H1 (cell line): Measurements from ENCODE around the gene ZBED6. TPM values are rescaled to one million over a fixed set of nuclear protein-coding genes. Genes with fewer than 3 reads are reported as not detected.
A peak's percentile ranks its signal among the peaks of the same experiment; 100 is the strongest.

Source experiments
- CTCF ChIA-PET: fragments of 300-600 bp; sonication (Branson Sonifier 250); formaldehyde crosslinking; loops from one replicate; lab custom pipeline; 2021; ENCODE audit not compliant: partially characterized antibody; lab: Charles Lee
- POLR2A ChIA-PET: fragments of 300-600 bp; sonication (Branson Sonifier 250); formaldehyde crosslinking; loops from one replicate; lab custom pipeline; 2021; ENCODE audit warnings: inconsistent platforms; ENCODE audit not compliant: partially characterized antibody; lab: Charles Lee
- DNase-seq, 2 experiments: peaks; one replicate each; pipeline versions ENCODE4 v3.0.0 to v3.0.0-alpha.2; 2010 to 2022; ENCODE audit warnings: low spot score in 2 of 2, low read depth in 1 of 2, mixed read lengths in 1 of 2
- FAIRE-seq: peaks from 2 replicates; lab custom pipeline; 2011; peaks lifted over from hg19 to GRCh38; lab: Jason Lieb, UNC
- H2AFZ ChIP-seq: 2 replicates; pipeline ENCODE4 v1.8.1; 2012; ENCODE audit warnings: low read length, inconsistent platforms
- H2AK5ac ChIP-seq: 2 replicates; pipeline ENCODE4 v1.6.1; 2013; ENCODE audit warnings: low read depth, low read length
- H2BK120ac ChIP-seq: replicated peaks from 2 replicates; pipeline ENCODE3; 2013; ENCODE audit warnings: low read depth, low read length, inconsistent platforms
- H2BK12ac ChIP-seq: 2 replicates; pipeline ENCODE4 v1.6.1; 2013; ENCODE audit warnings: low read depth, low read length
- H2BK15ac ChIP-seq: 2 replicates; pipeline ENCODE4 v1.6.1; 2013; ENCODE audit warnings: low read length
- H2BK20ac ChIP-seq: 2 replicates; pipeline ENCODE4 v1.6.1; 2013; ENCODE audit warnings: low read length
- H2BK5ac ChIP-seq: 2 replicates; pipeline ENCODE4 v1.6.1; 2013; ENCODE audit warnings: low read depth, low read length
- H3K14ac ChIP-seq: 2 replicates; pipeline ENCODE4 v1.6.1; 2013; ENCODE audit warnings: inconsistent platforms; ENCODE audit not compliant: insufficient read length
- H3K18ac ChIP-seq: 2 replicates; pipeline ENCODE4 v1.6.1; 2013; ENCODE audit warnings: low read length; ENCODE audit errors: extremely low read depth
- H3K23ac ChIP-seq: 2 replicates; pipeline ENCODE4 v1.6.1; 2013; ENCODE audit warnings: inconsistent platforms; ENCODE audit not compliant: insufficient read length
- H3K23me2 ChIP-seq: 2 replicates; pipeline ENCODE4 v1.6.1; 2013; ENCODE audit warnings: low read depth, low read length
- H3K27ac ChIP-seq: 2 replicates; pipeline ENCODE4 v1.6.1; 2011; ENCODE audit warnings: low read depth, low read length, inconsistent platforms
- H3K27me3 ChIP-seq, 4 experiments: replicated peaks in 1 of 4; 1 replicate in 1 of 4; 2 replicates in 3 of 4; pipeline versions ENCODE4 v1.6.1 to v1.8.1; 2011 to 2013; ENCODE audit warnings: low read length in 3 of 4, mild to moderate bottlenecking in 3 of 4, inconsistent platforms in 2 of 4, mixed read lengths in 2 of 4, moderate library complexity in 1 of 4; ENCODE audit not compliant: control insufficient read depth in 3 of 4, insufficient read depth in 3 of 4; ENCODE audit errors: extremely low read depth in 1 of 4
- H3K36me3 ChIP-seq, 4 experiments: 2 replicates each; pipeline versions ENCODE4 v1.6.1 to v1.8.1; 2011 to 2013; ENCODE audit warnings: mild to moderate bottlenecking in 4 of 4, low read length in 3 of 4, moderate library complexity in 2 of 4, control low read depth in 1 of 4, inconsistent platforms in 1 of 4; ENCODE audit not compliant: insufficient read depth in 4 of 4, control insufficient read depth in 2 of 4
- H3K4ac ChIP-seq: replicated peaks from 2 replicates; pipeline ENCODE3; 2013; ENCODE audit warnings: low read length, low read depth, mixed read lengths, inconsistent platforms; ENCODE audit not compliant: insufficient read length
- H3K4me1 ChIP-seq, 4 experiments: replicated peaks in 1 of 4; 1 replicate in 1 of 4; 2 replicates in 3 of 4; pipeline versions ENCODE4 v1.6.1 to v1.8.1; 2011 to 2013; ENCODE audit warnings: low read length in 3 of 4, inconsistent platforms in 2 of 4, mixed read lengths in 1 of 4; ENCODE audit not compliant: insufficient read depth in 4 of 4, control insufficient read depth in 3 of 4
- H3K4me2 ChIP-seq, 2 experiments: 2 replicates each; pipeline versions ENCODE4 v1.6.1 to v1.8.1; 2011 to 2013; ENCODE audit warnings: low read depth in 2 of 2, low read length in 2 of 2, control low read depth in 1 of 2, inconsistent platforms in 1 of 2, mild to moderate bottlenecking in 1 of 2; ENCODE audit not compliant: insufficient read depth in 1 of 2
- H3K4me3 ChIP-seq, 4 experiments: fragments of 200-600, 300-600 bp in 1 of 4; sonication (generic), shearing (Covaris generic), sonication (Bioruptor Twin) in 1 of 4; 2 replicates each; pipeline versions ENCODE4 v1.5.1 to v1.8.1; 2011 to 2016; ENCODE audit warnings: low read length in 4 of 4, low read depth in 3 of 4, control low read depth in 2 of 4, inconsistent platforms in 2 of 4, mild to moderate bottlenecking in 2 of 4, mixed read lengths in 1 of 4, moderate library complexity in 1 of 4; ENCODE audit not compliant: insufficient read depth in 2 of 4; ENCODE audit errors: extremely low read depth in 1 of 4
- H3K56ac ChIP-seq: replicated peaks from 2 replicates; pipeline ENCODE3; 2013; ENCODE audit warnings: low read depth, mild to moderate bottlenecking, mixed read lengths, low read length, inconsistent platforms; ENCODE audit not compliant: insufficient read length
- H3K79me1 ChIP-seq: 2 replicates; pipeline ENCODE4 v1.6.1; 2013; ENCODE audit warnings: low read depth, low read length, control low read depth
- H3K79me2 ChIP-seq, 2 experiments: 2 replicates each; pipeline versions ENCODE4 v1.6.1 to v1.8.1; 2012 to 2013; ENCODE audit warnings: low read length in 2 of 2, mild to moderate bottlenecking in 2 of 2, inconsistent platforms in 1 of 2; ENCODE audit not compliant: insufficient read depth in 2 of 2, control insufficient read depth in 1 of 2
- H3K9ac ChIP-seq, 4 experiments: replicated peaks in 1 of 4; 1 replicate in 1 of 4; 2 replicates in 3 of 4; pipeline versions ENCODE4 v1.6.1 to v1.8.1; 2011 to 2013; ENCODE audit warnings: low read depth in 3 of 4, low read length in 3 of 4, control low read depth in 2 of 4, mild to moderate bottlenecking in 2 of 4, moderate library complexity in 2 of 4, inconsistent platforms in 1 of 4; ENCODE audit errors: extremely low read depth in 1 of 4
- H3K9me3 ChIP-seq, 2 experiments: 2 replicates each; pipeline versions ENCODE4 v1.6.1 to v1.8.1; 2012 to 2013; ENCODE audit warnings: mild to moderate bottlenecking in 2 of 2, moderate library complexity in 2 of 2, control low read depth in 1 of 2, inconsistent platforms in 1 of 2, low read depth in 1 of 2, low read length in 1 of 2, mixed read lengths in 1 of 2; ENCODE audit not compliant: insufficient read depth in 2 of 2
- H4K20me1 ChIP-seq, 2 experiments: replicated peaks in 1 of 2; 2 replicates each; pipeline versions ENCODE3 to v1.8.1; 2011 to 2013; ENCODE audit warnings: inconsistent platforms in 2 of 2, low read length in 2 of 2, mild to moderate bottlenecking in 1 of 2; ENCODE audit not compliant: insufficient read depth in 2 of 2, control insufficient read depth in 1 of 2
- H4K5ac ChIP-seq: 2 replicates; pipeline ENCODE4 v1.6.1; 2013; ENCODE audit warnings: low read length, low read depth, mixed read lengths, inconsistent platforms; ENCODE audit not compliant: insufficient read length
- H4K8ac ChIP-seq: 2 replicates; pipeline ENCODE4 v1.8.0; 2013; ENCODE audit warnings: mild to moderate bottlenecking, moderate library complexity, low read length, inconsistent platforms; ENCODE audit not compliant: insufficient read depth; ENCODE audit errors: extremely low read depth
- H4K91ac ChIP-seq: replicated peaks from 2 replicates; pipeline ENCODE3; 2013; ENCODE audit warnings: low read length, mixed read lengths, inconsistent platforms; ENCODE audit not compliant: insufficient read length
- EP300 ChIP-seq, 2 experiments: IDR thresholded peaks; 1 replicate in 1 of 2; 2 replicates in 1 of 2; pipeline ENCODE4 v1.6.1; 2011 to 2012; ENCODE audit warnings: low read depth in 2 of 2, low read length in 2 of 2, mild to moderate bottlenecking in 2 of 2, borderline replicate concordance in 1 of 2, inconsistent platforms in 1 of 2, moderate library complexity in 1 of 2
- SIN3A ChIP-seq, 2 experiments: IDR thresholded peaks in 1 of 2; conservative IDR thresholded peaks in 1 of 2; 2 replicates each; pipeline ENCODE4 v1.6.1; 2011 to 2012; ENCODE audit warnings: low read length in 2 of 2, improper control_type of control experiment in 1 of 2, low read depth in 1 of 2, mild to moderate bottlenecking in 1 of 2
- TEAD4 ChIP-seq: IDR thresholded peaks from 2 replicates; pipeline ENCODE4 v1.6.1; 2012; ENCODE audit warnings: low read depth, low read length, inconsistent platforms, mixed read lengths
- WGBS, 2 experiments: shearing (Covaris generic) in 1 of 2; methylation state at CpG; one replicate each; pipeline versions ENCODE4 v1.1.6 to v1.1.7; 2013 to 2015; ENCODE audit warnings: low lambda C conversion rate in 2 of 2, mixed read lengths in 2 of 2, inconsistent platforms in 1 of 2, low coverage in 1 of 2, missing lambda C conversion rate in 1 of 2; ENCODE audit not compliant: insufficient replicate concordance in 2 of 2, insufficient coverage in 1 of 2, insufficient read length in 1 of 2; ENCODE audit errors: extremely low coverage in 1 of 2, missing lambda C conversion rate in 1 of 2; 5-methylcytosine and 5-hydroxymethylcytosine counted together
- polyA plus RNA-seq, 7 experiments: library from polyadenylated mRNA; depleted of rRNA in 3 of 7; stranded (reverse) in 5 of 7; unstranded in 2 of 7; fragments of >200 nt in 5 of 7; fragments of 200-250 nt in 2 of 7; gene quantifications; 1 replicate in 5 of 7; 2 replicates in 1 of 7; 4 replicates in 1 of 7; pipeline versions ENCODE4 v1.2.1 to v1.2.3, GENCODE V29; 2011 to 2013; ENCODE audit warnings: missing spikeins in 2 of 7, mixed read lengths in 2 of 7
- total RNA-seq: library from RNA; stranded (reverse); fragmentation: NEBNext Ultra II Directional; extraction: Animal tissue kit (Norgen Biotek cat#: 25700); gene quantifications from 2 replicates; pipeline ENCODE4 v1.2.1, GENCODE V29; 2021

ZBED6 gene
- total and polyA plus RNA-seq, 2 of the 8 experiments (the other 6 are each of a cell fraction or from before 2014, with no cell fraction given) = 1.4 to 25.9 TPM

DNA sequence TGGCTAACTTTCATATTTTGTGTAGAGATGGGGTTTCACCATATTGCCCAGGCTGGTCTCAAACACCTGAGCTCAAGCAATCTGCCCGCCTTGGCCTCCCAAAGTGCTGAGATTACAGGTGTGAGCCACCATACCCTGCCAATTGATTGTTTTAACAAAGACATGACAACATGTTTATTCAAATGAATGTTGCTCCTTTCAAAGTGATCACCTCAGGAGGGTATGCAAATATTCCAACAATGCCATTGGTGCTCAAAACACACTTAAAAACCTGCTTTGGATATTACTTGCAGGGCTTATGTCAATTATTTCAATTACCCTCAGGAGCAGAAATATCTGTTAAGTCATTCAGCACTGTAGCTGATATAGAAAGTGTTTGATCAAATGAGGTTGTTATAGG lies 22.6 kb upstream of the ZBED6 start:
- TF ChIP-seq EP300 (IDR thresholded peaks at IDR 0.05; ENCODE audit: borderline replicate concordance in 1 of 2, low read depth in 2 of 2, low read length in 2 of 2) (0 out of 3 replicates have a peak, but pooled peaks of 1 of the 2 experiments have one; percentile 8), SIN3A (conservative IDR thresholded peaks at IDR 0.05 in 1 of 2, IDR thresholded peaks at IDR 0.05 in 1 of 2; ENCODE audit: low read depth in 1 of 2, low read length in 2 of 2) (no peak), TEAD4 (peak; percentile 78)
- Histone ChIP-seq H2BK12ac (no peak overlapping the region), H3K27ac (no peak overlapping the region), H3K79me2 (no peaks in the 10 kb centered on the region), H3K9me3 (peaks cover 0 to 3% of the 10 kb centered on the region in 2 experiments; a peak in 1 of 4 replicates), H3K9ac (no peak overlapping the region), H3K36me3 (no peaks in the 10 kb centered on the region), H2BK15ac (no peak overlapping the region), H4K91ac (no peak overlapping the region), H3K4me3 (no peak overlapping the region), H2BK120ac (no peak overlapping the region), H3K4me2 (no peak overlapping the region), H3K23me2 (no peaks in the 10 kb centered on the region), H3K4ac (no peak overlapping the region), H3K18ac (no peak overlapping the region), H2BK20ac (no peak overlapping the region), H2AK5ac (no peak overlapping the region), H3K27me3 (no peaks in the 10 kb centered on the region; a peak in 1 of 7 replicates), H2BK5ac (no peak overlapping the region), H3K4me1 (no peaks in the 10 kb centered on the region), H2AFZ (no peak overlapping the region), H3K56ac (no peak overlapping the region), H3K23ac (no peak overlapping the region), H4K20me1 (no peaks in the 10 kb centered on the region), H4K8ac (no peak overlapping the region), H3K79me1 (no peaks in the 10 kb centered on the region), H4K5ac (no peak overlapping the region), H3K14ac (no peak overlapping the region)
- FAIRE-seq = no peak
- 80% methylated on average over 1 of the region's 1 CpG; no CpG with 5 or more reads in 1 of the 2 experiments for WGBS, 2 experiments
- DNase-seq = no peak
- ChIA-PET CTCF (interaction anchor here (0.7 to 1.0 kb wide), 2 partner anchors 485 to 733 kb away, joined by 3 read pairs; no protein-coding TSS in a partner anchor), POLR2A (interaction anchor here (0.6 to 1.3 kb wide), 2 partner anchors 41 to 48 kb away, joined by 3 read pairs; no protein-coding TSS in a partner anchor)
